HK-2 (cell line): ENCODE data around the gene RRH.

ENCODE experiments used
- DNase-seq: peaks from one replicate; pipeline ENCODE4 v3.0.0-alpha.2; 2018; ENCODE audit not compliant: unreplicated experiment

RRH gene

GRCh38 chr4:109887071-109887470, 59.3 kb downstream of the RRH start:
- no peak for DNase-seq

GRCh38 chr4:109890076-109890475, 62.3 kb downstream of the RRH start:
- no peak for DNase-seq
